HG03378 (cell line): Measurements from ENCODE around the gene SLC9A4.

Source experiments
- ATAC-seq: cut with Tn5 transposase; IDR thresholded peaks from one replicate; pipeline ENCODE4 v1.9.1; 2021; ENCODE audit warnings: mild to moderate bottlenecking, moderate library complexity; ENCODE audit not compliant: unreplicated experiment

Gene SLC9A4

GRCh38 chr2:102451968-102452367 is 21.1 kb upstream of the SLC9A4 start:
- no peak for ATAC-seq

GRCh38 chr2:102453501-102453900 is 19.5 kb upstream of the SLC9A4 start:
- ATAC-seq, result no peak

GRCh38 chr2:102455061-102455670 is 17.9 kb upstream of the SLC9A4 start:
- ATAC-seq, result no peak

GRCh38 chr2:102460467-102460866 is 12.6 kb upstream of the SLC9A4 start:
- no peak for ATAC-seq

- ATAC-seq, result no peak
Observed at GRCh38 chr2:102461188-102461587, 11.8 kb upstream of the SLC9A4 start.

- no peak for ATAC-seq
Observed at GRCh38 chr2:102463160-102463559, 9.9 kb upstream of the SLC9A4 start.

- no peak for ATAC-seq
Observed at GRCh38 chr2:102470168-102470567, 2.9 kb upstream of the SLC9A4 start.

- ATAC-seq, result no peak
Observed at GRCh38 chr2:102473631-102474030, 605 bp downstream of the SLC9A4 start.

- ATAC-seq, result no peak
Observed at GRCh38 chr2:102474785-102475184, 1.8 kb downstream of the SLC9A4 start.

GRCh38 chr2:102478686-102479470 is 5.9 kb downstream of the SLC9A4 start:
- no peak for ATAC-seq

- ATAC-seq, result no peak
Observed at GRCh38 chr2:102480285-102481195, 7.5 kb downstream of the SLC9A4 start.

- no peak for ATAC-seq
Observed at GRCh38 chr2:102481931-102482330, 8.9 kb downstream of the SLC9A4 start.

GRCh38 chr2:102483086-102483485 is 10.1 kb downstream of the SLC9A4 start:
- no peak for ATAC-seq

GRCh38 chr2:102484310-102485061 is 11.5 kb downstream of the SLC9A4 start:
- no peak for ATAC-seq

- no peak for ATAC-seq
Observed at GRCh38 chr2:102485147-102485785, 12.2 kb downstream of the SLC9A4 start.

GRCh38 chr2:102486941-102487702 is 14.1 kb downstream of the SLC9A4 start:
- no peak for ATAC-seq

- no peak for ATAC-seq
Observed at GRCh38 chr2:102487761-102488462, 14.9 kb downstream of the SLC9A4 start.

GRCh38 chr2:102489646-102490045 is 16.6 kb downstream of the SLC9A4 start:
- ATAC-seq, result no peak

GRCh38 chr2:102492006-102492405 is 19.0 kb downstream of the SLC9A4 start:
- no peak for ATAC-seq
